Measurements from ENCODE around the gene GPR18.

DNA sequence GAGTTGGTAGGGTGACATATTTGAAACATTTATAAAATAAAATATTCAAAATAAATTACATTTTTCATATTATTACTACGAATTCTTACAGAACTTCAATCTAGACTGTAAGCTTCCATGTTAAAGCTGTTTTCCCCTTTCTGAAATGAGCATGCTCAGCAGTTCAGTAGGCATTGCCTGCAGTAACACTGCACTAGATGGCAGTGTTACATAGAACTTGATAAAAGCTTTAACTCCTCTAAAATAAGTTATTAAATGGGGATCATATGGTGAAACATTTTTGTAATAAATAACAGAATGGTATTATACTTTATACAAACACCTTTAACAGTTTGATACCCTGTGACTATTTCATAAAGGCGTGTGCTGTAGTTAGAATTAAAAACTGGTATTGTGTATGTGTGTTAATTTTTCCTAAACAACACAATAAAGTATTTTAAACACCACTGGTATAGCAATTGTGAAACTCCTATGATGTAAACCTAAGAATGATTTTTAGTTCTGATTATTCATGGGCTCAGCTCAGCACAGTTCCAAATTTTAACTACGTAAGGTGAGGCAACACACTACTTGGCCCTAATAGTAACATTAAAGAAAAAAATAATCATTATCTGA lies 11.6 kb upstream of the GPR18 start:
- TF ChIP-seq, protein P1, sequence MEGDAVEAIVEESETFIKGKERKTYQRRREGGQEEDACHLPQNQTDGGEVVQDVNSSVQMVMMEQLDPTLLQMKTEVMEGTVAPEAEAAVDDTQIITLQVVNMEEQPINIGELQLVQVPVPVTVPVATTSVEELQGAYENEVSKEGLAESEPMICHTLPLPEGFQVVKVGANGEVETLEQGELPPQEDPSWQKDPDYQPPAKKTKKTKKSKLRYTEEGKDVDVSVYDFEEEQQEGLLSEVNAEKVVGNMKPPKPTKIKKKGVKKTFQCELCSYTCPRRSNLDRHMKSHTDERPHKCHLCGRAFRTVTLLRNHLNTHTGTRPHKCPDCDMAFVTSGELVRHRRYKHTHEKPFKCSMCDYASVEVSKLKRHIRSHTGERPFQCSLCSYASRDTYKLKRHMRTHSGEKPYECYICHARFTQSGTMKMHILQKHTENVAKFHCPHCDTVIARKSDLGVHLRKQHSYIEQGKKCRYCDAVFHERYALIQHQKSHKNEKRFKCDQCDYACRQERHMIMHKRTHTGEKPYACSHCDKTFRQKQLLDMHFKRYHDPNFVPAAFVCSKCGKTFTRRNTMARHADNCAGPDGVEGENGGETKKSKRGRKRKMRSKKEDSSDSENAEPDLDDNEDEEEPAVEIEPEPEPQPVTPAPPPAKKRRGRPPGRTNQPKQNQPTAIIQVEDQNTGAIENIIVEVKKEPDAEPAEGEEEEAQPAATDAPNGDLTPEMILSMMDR (conservative IDR thresholded peaks at IDR 0.05) = peak; percentile 64
- TF ChIP-seq EZH2 (IDR thresholded peaks at IDR 0.05; ENCODE audit: low read depth) = no peak

Data from PC-9 (cell line).